ENCODE results near the gene HMX2.

DNA sequence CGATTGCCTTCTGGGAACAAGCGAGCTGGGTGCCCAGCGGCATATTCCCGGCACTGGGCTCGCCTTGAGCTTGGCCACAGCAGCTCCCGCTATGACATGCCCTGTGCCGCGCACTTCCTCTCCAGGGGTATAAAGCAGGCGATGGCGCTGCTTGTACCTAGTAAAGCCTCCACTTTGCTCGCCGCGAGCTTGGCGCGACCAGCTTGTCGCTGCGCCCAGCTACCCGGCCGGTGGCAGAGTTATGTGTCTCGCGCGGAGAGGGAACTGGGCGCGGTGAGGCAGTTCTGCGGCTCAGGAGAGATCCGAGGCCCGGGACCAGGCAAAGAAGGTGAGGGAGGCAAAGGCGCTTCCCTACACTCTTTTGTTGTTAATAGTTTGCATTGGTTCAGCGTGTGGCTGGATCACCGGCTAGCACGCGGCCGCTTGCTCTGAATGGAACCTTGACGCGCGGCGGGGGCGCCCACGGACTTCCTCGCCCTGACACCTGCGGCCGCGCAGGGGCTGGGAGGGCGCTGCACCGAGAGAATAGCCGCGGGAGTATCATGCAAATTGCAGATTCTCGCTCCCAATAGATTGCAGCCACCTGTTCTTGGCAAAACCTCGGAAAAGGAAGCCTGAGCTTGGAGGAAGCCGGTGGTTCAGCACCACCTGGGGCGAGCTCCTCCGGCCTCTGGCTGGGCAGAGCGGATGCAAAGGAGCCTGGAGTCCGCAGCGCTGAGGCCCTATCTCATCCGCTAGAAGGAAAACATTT, 3.2 kb downstream of the HMX2 start:
- no peak for TF ChIP-seq POLR2A (IDR thresholded peaks at IDR 0.05; ENCODE audit: extremely low read depth, insufficient read length)
- TF ChIP-seq, protein P1, sequence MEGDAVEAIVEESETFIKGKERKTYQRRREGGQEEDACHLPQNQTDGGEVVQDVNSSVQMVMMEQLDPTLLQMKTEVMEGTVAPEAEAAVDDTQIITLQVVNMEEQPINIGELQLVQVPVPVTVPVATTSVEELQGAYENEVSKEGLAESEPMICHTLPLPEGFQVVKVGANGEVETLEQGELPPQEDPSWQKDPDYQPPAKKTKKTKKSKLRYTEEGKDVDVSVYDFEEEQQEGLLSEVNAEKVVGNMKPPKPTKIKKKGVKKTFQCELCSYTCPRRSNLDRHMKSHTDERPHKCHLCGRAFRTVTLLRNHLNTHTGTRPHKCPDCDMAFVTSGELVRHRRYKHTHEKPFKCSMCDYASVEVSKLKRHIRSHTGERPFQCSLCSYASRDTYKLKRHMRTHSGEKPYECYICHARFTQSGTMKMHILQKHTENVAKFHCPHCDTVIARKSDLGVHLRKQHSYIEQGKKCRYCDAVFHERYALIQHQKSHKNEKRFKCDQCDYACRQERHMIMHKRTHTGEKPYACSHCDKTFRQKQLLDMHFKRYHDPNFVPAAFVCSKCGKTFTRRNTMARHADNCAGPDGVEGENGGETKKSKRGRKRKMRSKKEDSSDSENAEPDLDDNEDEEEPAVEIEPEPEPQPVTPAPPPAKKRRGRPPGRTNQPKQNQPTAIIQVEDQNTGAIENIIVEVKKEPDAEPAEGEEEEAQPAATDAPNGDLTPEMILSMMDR (IDR thresholded peaks at IDR 0.05; ENCODE audit: low read depth, low read length): no peak
